Measurements from ENCODE around the gene SPATA2.

The SPATA2 gene

DNA sequence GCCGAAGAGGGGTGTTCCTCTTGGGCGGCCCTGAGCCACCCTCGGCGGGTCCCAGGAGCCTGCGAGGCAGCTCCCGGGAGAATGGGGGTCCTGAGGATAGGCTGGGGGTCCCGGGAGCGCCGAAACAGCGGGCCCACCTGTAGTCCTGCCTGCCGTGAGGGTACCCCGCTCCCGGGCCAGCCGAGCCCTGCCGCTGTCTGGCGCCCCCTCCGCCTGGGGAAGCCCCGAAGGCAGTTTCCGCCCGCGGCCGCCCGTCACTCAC, 280 bp downstream of the SPATA2 start:
- ATAC-seq: peak; percentile 45
- no peak for TF ChIP-seq TOX (CRISPR knock-in tag; IDR thresholded peaks at IDR 0.05; ENCODE audit: borderline replicate concordance)
- TF ChIP-seq PPARA (CRISPR knock-in tag; IDR thresholded peaks at IDR 0.05; ENCODE audit: borderline replicate concordance): no peak

DNA sequence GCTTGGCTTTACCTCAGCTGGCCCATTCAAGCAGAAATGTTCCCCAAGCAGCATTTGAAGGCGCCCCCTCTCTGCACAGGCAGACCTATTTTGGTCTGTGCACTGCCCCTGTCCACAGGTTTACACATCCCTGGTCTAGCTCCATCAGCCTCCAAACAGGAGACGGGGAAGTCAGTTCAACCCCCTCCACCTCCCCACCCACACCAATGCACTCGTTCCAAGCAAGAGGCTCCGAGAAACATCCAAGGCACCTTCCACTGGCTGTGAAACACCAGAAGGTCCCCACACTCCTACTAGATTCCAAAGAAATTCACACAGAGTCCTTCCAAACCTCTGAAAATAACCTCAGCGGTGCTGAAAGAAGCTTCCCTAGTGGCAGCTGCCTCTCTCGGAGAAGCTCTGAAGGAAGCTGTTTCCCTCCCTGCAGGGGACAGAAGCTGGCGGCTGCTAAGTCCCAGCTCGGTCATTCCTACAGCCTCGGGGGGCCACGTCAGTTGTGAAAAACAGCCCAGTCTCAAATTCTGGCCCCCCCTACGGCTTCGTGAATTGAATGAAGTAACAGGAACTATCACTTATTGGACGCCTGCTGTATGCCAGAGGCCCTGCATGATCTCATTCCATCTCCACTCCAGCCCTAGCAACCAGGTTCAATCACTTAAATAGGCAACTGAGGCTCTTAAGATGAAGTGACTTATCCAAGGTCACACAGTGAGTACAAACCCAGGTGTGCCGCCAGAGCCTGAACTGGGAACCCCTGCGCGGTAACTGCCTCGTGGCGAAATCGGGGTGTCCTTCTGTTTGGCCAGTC, 815 bp downstream of the SPATA2 start:
- ATAC-seq: peak; percentile 13; the same call in 2 of the 3 replicates
- TF ChIP-seq SNAI2 (CRISPR knock-in tag; IDR thresholded peaks at IDR 0.05) (no peak), ZNF565 (CRISPR knock-in tag; conservative IDR thresholded peaks at IDR 0.05; ENCODE audit: low read depth) (no peak)

DNA sequence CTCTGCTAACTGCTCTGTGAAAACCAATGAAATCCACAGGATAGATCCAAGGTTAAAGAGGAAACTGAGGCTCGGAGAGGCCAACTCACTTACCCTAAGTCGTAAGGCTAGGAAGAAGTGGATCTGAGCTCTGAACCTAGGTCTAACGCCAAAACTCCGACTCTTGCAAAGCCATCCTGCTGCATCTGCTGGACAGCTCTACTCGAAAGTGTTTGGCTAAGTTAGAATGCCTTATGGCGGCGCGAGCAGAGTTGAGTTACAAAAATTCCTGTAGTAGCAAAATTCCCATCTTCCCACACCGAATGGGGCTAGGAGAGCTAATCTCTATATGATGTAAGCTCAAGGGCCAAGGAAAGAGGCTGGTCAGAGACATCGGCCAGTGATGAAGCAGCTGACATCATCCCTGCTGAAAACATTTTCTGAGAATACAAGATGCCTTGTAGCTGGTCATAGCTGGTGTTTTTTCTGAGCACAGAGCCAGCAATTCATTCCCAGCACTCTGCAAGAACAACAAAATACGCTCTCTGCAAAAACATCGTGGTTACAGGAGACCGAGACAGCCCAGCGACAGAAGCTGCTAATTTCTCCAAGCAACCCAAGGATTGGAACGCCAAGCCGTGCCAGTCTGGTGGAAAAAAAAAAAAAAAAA, 1.8 kb downstream of the SPATA2 start:
- no peak for ATAC-seq
- TF ChIP-seq TCF4 (CRISPR knock-in tag; IDR thresholded peaks at IDR 0.05; ENCODE audit: borderline replicate concordance) (no peak), ZFP30 (CRISPR knock-in tag; IDR thresholded peaks at IDR 0.05) (no peak)

DNA sequence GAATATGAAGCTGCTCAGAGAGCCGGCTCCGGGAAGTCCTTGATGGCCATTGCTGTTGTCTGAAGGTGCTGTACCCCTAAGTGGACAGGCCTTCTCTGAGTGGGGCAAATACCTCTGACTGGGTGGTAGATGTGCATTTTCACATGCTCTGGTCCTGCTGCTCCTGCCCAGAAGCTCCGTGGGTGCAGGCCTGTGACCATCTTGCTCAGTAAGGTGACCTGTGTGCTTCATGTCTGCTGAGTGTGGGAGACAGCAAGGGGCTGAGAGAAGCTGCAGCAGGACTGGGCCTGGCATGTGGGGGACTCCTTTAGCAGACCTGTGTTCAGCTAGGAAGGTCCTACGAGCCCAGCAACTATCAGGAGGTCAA, 5.0 kb downstream of the SPATA2 start:
- no peak for ATAC-seq
- TF ChIP-seq ZNF70 (CRISPR knock-in tag; IDR thresholded peaks at IDR 0.05) (no peak), CSDC2 (CRISPR knock-in tag; IDR thresholded peaks at IDR 0.05) (no peak), ZNF565 (CRISPR knock-in tag; conservative IDR thresholded peaks at IDR 0.05; ENCODE audit: low read depth) (no peak), RARB (CRISPR knock-in tag; IDR thresholded peaks at IDR 0.05) (no peak), SNAI2 (CRISPR knock-in tag; IDR thresholded peaks at IDR 0.05) (no peak), ZFP30 (CRISPR knock-in tag; IDR thresholded peaks at IDR 0.05) (no peak), OSR1 (CRISPR knock-in tag; IDR thresholded peaks at IDR 0.05) (no peak), TOX (CRISPR knock-in tag; IDR thresholded peaks at IDR 0.05; ENCODE audit: borderline replicate concordance) (no peak), PPARA (CRISPR knock-in tag; IDR thresholded peaks at IDR 0.05; ENCODE audit: borderline replicate concordance) (no peak), ISL1 (CRISPR knock-in tag; IDR thresholded peaks at IDR 0.05) (no peak), TCF4 (CRISPR knock-in tag; IDR thresholded peaks at IDR 0.05; ENCODE audit: borderline replicate concordance) (no peak), ZNF8 (CRISPR knock-in tag; IDR thresholded peaks at IDR 0.05) (no peak)
- TF ChIP-seq, protein P1, sequence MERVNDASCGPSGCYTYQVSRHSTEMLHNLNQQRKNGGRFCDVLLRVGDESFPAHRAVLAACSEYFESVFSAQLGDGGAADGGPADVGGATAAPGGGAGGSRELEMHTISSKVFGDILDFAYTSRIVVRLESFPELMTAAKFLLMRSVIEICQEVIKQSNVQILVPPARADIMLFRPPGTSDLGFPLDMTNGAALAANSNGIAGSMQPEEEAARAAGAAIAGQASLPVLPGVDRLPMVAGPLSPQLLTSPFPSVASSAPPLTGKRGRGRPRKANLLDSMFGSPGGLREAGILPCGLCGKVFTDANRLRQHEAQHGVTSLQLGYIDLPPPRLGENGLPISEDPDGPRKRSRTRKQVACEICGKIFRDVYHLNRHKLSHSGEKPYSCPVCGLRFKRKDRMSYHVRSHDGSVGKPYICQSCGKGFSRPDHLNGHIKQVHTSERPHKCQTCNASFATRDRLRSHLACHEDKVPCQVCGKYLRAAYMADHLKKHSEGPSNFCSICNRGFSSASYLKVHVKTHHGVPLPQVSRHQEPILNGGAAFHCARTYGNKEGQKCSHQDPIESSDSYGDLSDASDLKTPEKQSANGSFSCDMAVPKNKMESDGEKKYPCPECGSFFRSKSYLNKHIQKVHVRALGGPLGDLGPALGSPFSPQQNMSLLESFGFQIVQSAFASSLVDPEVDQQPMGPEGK (CRISPR knock-in tag; IDR thresholded peaks at IDR 0.05; ENCODE audit: borderline replicate concordance): no peak
- TF ChIP-seq, protein P2, sequence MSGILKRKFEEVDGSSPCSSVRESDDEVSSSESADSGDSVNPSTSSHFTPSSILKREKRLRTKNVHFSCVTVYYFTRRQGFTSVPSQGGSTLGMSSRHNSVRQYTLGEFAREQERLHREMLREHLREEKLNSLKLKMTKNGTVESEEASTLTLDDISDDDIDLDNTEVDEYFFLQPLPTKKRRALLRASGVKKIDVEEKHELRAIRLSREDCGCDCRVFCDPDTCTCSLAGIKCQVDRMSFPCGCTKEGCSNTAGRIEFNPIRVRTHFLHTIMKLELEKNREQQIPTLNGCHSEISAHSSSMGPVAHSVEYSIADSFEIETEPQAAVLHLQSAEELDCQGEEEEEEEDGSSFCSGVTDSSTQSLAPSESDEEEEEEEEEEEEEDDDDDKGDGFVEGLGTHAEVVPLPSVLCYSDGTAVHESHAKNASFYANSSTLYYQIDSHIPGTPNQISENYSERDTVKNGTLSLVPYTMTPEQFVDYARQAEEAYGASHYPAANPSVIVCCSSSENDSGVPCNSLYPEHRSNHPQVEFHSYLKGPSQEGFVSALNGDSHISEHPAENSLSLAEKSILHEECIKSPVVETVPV (CRISPR knock-in tag; IDR thresholded peaks at IDR 0.05): no peak
- TF ChIP-seq, protein P3, sequence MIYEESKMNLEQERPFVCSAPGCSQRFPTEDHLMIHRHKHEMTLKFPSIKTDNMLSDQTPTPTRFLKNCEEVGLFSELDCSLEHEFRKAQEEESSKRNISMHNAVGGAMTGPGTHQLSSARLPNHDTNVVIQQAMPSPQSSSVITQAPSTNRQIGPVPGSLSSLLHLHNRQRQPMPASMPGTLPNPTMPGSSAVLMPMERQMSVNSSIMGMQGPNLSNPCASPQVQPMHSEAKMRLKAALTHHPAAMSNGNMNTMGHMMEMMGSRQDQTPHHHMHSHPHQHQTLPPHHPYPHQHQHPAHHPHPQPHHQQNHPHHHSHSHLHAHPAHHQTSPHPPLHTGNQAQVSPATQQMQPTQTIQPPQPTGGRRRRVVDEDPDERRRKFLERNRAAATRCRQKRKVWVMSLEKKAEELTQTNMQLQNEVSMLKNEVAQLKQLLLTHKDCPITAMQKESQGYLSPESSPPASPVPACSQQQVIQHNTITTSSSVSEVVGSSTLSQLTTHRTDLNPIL (CRISPR knock-in tag; IDR thresholded peaks at IDR 0.05; ENCODE audit: low read depth): no peak
- TF ChIP-seq, protein P4, sequence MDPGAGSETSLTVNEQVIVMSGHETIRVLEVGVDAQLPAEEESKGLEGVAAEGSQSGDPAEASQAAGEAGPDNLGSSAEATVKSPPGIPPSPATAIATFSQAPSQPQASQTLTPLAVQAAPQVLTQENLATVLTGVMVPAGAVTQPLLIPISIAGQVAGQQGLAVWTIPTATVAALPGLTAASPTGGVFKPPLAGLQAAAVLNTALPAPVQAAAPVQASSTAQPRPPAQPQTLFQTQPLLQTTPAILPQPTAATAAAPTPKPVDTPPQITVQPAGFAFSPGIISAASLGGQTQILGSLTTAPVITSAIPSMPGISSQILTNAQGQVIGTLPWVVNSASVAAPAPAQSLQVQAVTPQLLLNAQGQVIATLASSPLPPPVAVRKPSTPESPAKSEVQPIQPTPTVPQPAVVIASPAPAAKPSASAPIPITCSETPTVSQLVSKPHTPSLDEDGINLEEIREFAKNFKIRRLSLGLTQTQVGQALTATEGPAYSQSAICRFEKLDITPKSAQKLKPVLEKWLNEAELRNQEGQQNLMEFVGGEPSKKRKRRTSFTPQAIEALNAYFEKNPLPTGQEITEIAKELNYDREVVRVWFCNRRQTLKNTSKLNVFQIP (CRISPR knock-in tag; IDR thresholded peaks at IDR 0.05; ENCODE audit: borderline replicate concordance, low read depth): no peak

DNA sequence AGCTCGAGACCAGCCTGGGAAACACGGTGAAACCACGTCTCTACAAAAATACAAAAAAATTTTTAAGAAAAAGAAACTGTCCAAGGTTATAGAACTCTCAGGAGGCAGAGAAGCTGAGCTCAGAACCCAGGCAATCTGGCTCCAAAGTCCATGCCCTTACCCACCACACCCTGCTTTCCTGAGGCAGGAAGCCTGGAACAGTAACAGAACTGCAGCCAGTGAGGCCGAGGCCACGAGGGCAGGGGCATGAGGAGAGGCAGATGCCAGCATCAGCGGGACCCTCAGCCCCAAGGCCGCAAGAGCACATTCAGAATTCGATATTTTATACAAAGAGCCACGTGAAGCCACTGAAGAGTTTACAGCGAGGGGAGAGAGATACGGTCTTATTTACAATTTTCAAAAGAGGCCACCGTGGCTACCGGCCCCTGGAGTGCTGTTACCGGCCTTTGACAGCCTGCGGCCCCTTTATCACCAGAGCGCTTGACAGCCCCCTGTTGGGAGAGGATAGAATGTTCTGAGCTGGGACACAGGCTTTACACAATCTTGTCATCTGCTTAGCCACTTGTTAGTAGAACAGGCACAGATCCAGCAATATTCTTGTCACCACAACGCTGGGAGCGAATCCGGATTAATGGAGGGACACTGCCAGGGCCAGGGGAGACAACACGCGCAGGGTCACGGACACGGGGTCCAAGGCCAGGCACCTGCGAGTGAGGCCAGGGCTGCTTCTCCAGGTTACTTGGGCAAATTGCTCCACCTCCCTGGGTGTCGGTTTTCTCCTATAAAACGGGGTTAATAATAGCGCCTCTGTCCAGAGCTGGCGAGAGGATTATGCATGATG, 5.6 kb downstream of the SPATA2 start:
- TF ChIP-seq OSR1 (CRISPR knock-in tag; IDR thresholded peaks at IDR 0.05) (no peak), ZNF8 (CRISPR knock-in tag; IDR thresholded peaks at IDR 0.05) (no peak), RARB (CRISPR knock-in tag; IDR thresholded peaks at IDR 0.05) (no peak), ZFP3 (CRISPR knock-in tag; IDR thresholded peaks at IDR 0.05) (no peak), ZC3H10 (CRISPR knock-in tag; IDR thresholded peaks at IDR 0.05) (no peak), GLIS3 (CRISPR knock-in tag; IDR thresholded peaks at IDR 0.05) (no peak)
- TF ChIP-seq, protein P5, sequence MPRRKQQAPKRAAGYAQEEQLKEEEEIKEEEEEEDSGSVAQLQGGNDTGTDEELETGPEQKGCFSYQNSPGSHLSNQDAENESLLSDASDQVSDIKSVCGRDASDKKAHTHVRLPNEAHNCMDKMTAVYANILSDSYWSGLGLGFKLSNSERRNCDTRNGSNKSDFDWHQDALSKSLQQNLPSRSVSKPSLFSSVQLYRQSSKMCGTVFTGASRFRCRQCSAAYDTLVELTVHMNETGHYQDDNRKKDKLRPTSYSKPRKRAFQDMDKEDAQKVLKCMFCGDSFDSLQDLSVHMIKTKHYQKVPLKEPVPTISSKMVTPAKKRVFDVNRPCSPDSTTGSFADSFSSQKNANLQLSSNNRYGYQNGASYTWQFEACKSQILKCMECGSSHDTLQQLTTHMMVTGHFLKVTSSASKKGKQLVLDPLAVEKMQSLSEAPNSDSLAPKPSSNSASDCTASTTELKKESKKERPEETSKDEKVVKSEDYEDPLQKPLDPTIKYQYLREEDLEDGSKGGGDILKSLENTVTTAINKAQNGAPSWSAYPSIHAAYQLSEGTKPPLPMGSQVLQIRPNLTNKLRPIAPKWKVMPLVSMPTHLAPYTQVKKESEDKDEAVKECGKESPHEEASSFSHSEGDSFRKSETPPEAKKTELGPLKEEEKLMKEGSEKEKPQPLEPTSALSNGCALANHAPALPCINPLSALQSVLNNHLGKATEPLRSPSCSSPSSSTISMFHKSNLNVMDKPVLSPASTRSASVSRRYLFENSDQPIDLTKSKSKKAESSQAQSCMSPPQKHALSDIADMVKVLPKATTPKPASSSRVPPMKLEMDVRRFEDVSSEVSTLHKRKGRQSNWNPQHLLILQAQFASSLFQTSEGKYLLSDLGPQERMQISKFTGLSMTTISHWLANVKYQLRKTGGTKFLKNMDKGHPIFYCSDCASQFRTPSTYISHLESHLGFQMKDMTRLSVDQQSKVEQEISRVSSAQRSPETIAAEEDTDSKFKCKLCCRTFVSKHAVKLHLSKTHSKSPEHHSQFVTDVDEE (CRISPR knock-in tag; IDR thresholded peaks at IDR 0.05): no peak
- no peak; the same call in 2 of the 3 replicates for ATAC-seq
